HG03025 (cell line): ENCODE data around the gene DNMT3A.

Experiments
- ATAC-seq: cut with Tn5 transposase; IDR thresholded peaks from one replicate; pipeline ENCODE4 v1.9.1; 2021; ENCODE audit warnings: mild to moderate bottlenecking, moderate library complexity; ENCODE audit not compliant: unreplicated experiment, low FRiP score

Gene DNMT3A

GRCh38 chr2:25373269-25373981, 31.7 kb upstream of the DNMT3A start:
- no peak for ATAC-seq

- no peak for ATAC-seq
Measured at GRCh38 chr2:25372405-25373268, 30.9 kb upstream of the DNMT3A start.

- no peak for ATAC-seq
Measured at GRCh38 chr2:25371253-25372241, 29.8 kb upstream of the DNMT3A start.

- no peak for ATAC-seq
Measured at GRCh38 chr2:25369876-25370275, 28.2 kb upstream of the DNMT3A start.

GRCh38 chr2:25369439-25369838, 27.7 kb upstream of the DNMT3A start:
- no peak for ATAC-seq

- no peak for ATAC-seq
Measured at GRCh38 chr2:25368660-25369059, 26.9 kb upstream of the DNMT3A start.

GRCh38 chr2:25367296-25367695, 25.6 kb upstream of the DNMT3A start:
- ATAC-seq = no peak

GRCh38 chr2:25366629-25367028, 24.9 kb upstream of the DNMT3A start:
- no peak for ATAC-seq

- ATAC-seq = no peak
Measured at GRCh38 chr2:25365241-25365640, 23.5 kb upstream of the DNMT3A start.

- no peak for ATAC-seq
Measured at GRCh38 chr2:25363733-25364132, 22.0 kb upstream of the DNMT3A start.

- ATAC-seq = peak; percentile 48
Measured at GRCh38 chr2:25362434-25363145, 20.9 kb upstream of the DNMT3A start.

- peak; percentile 80 for ATAC-seq
Measured at GRCh38 chr2:25362049-25362433, 20.3 kb upstream of the DNMT3A start.

GRCh38 chr2:25361261-25362048, 19.7 kb upstream of the DNMT3A start:
- no peak for ATAC-seq

- ATAC-seq = no peak
Measured at GRCh38 chr2:25358836-25359235, 17.1 kb upstream of the DNMT3A start.

- no peak for ATAC-seq
Measured at GRCh38 chr2:25358249-25358815, 16.6 kb upstream of the DNMT3A start.

GRCh38 chr2:25356088-25356487, 14.4 kb upstream of the DNMT3A start:
- no peak for ATAC-seq

GRCh38 chr2:25355270-25355669, 13.5 kb upstream of the DNMT3A start:
- ATAC-seq = no peak

- ATAC-seq = no peak
Measured at GRCh38 chr2:25354116-25354515, 12.4 kb upstream of the DNMT3A start.

- ATAC-seq = no peak
Measured at GRCh38 chr2:25349397-25349796, 7.7 kb upstream of the DNMT3A start.
